WI38 (cell line): ENCODE data around the gene ARL4A.

ENCODE experiments used
- H3K4me3 ChIP-seq: 2 replicates; pipeline ENCODE4 v1.5.1; 2011; ENCODE audit warnings: low read depth, mild to moderate bottlenecking, control low read depth, low read length
- CTCF ChIP-seq: IDR thresholded peaks from 2 replicates; pipeline ENCODE4 v1.5.1; 2012; ENCODE audit warnings: low read depth, mild to moderate bottlenecking, control low read depth, low read length

Gene ARL4A

GRCh38 chr7:12729112-12729511 lies 41.7 kb downstream of the ARL4A start:
- H3K4me3 ChIP-seq = no peak overlapping the region
- TF ChIP-seq CTCF = no peak

DNA sequence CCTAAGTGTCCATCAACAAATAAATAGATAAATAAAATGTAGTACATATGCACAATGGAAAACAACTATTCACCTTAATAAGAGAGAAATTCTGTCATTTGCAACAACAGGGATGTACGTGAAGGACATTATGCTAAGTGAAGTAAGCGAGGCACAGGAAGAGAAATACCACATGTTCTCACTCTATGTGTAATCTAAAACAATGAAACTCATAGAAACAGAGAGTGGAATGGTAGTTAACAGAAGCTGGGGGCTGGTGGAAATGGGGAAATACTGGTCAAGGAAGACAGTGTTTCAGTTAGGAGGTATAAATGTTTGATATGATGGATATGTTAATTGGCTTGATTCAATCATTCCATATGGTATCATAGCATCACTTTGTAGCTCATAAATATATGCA lies 43.1 kb downstream of the ARL4A start:
- H3K4me3 ChIP-seq = no peak overlapping the region
- no peak for TF ChIP-seq CTCF

- no peak overlapping the region for H3K4me3 ChIP-seq
- TF ChIP-seq CTCF = no peak
Measured at GRCh38 chr7:12731214-12731656, 43.8 kb downstream of the ARL4A start.

GRCh38 chr7:12731775-12732174 lies 44.3 kb downstream of the ARL4A start:
- TF ChIP-seq CTCF = no peak
- H3K4me3 ChIP-seq = no peak overlapping the region

DNA sequence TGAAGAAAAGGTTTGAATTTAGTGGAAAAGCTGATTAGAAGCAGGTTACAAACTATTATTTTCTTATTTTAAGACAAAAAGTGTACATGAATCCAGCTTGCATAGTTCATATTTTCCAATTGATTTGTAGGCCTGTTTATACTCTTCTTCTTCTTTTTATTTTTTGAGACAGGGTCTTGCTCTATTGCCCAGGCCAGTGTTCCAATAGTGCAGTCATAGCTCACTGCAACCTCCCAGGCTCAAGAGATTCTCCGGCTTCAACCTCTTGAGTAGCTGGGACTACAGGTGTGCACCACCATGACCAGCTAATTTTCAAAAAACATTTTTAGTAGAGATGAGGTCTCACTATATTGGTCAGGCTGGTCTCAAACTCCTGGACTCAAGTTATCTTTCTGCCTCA lies 45.0 kb downstream of the ARL4A start:
- no peak for TF ChIP-seq CTCF

DNA sequence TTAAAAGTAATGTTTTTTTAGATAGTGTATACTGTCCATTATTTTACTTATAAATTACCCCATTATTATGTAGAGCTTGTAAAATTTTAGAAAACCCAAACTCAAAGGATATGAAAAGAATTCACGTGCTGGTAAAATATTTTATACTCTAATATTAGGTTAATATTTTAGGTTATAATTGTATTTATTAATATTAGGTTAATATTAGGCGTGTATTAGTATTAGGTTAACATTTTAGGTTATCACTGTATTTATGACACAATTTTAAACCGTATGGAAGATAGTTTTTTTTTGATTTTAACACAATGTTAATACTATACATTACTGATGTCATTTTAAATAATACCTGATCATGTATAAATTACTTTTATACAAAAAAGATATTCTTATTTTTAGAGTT lies 48.5 kb downstream of the ARL4A start:
- H3K4me3 ChIP-seq = no peak overlapping the region
- TF ChIP-seq CTCF = no peak

More for the DNA sequence above, 45.0 kb downstream of the ARL4A start:
- no peak overlapping the region for H3K4me3 ChIP-seq

- H3K4me3 ChIP-seq = no peak overlapping the region
- TF ChIP-seq CTCF = no peak
Measured at GRCh38 chr7:12737373-12737772, 49.9 kb downstream of the ARL4A start.
